Neural progenitor cell (in vitro differentiated cells): Measurements from ENCODE around the gene C4A.

Experiments used
- CTCF ChIP-seq: fragments of 200-600 bp; sonication (generic); IDR thresholded peaks from 2 replicates; pipeline ENCODE4 v1.5.1; 2017; ENCODE audit warnings: antibody characterized with exemption, mild to moderate bottlenecking
- EZH2 ChIP-seq: fragments of 200-600 bp; sonication (generic); IDR thresholded peaks from 2 replicates; pipeline ENCODE4 v1.6.1; 2017; ENCODE audit warnings: antibody characterized with exemption, mild to moderate bottlenecking, moderate library complexity
- EZH2phosphoT487 ChIP-seq: fragments of 200-600 bp; sonication (generic); IDR thresholded peaks from 2 replicates; pipeline ENCODE4 v1.6.1; 2017; ENCODE audit warnings: antibody characterized with exemption

GRCh38 chr6:31940256-31940664 is 41.6 kb upstream of the C4A start:
- TF ChIP-seq CTCF (no peak), EZH2 (no peak), EZH2phosphoT487 (no peak)
